Trophoblast cell (in vitro differentiated cells and primary cell): ENCODE results near the gene MYLK.
"Not testable (repeated sequence)": the region's sequence is repeated elsewhere in the genome, so short reads cannot be mapped to it uniquely, and the experiment has no call there.

ENCODE experiments used
- DNase-seq, 2 donors: peaks; one replicate each; pipeline ENCODE4 v3.0.0-alpha.2; 2016
- H2AFZ ChIP-seq: 2 replicates; pipeline ENCODE4 v1.6.1; 2013; ENCODE audit warnings: low read length, moderate library complexity, mild to moderate bottlenecking; ENCODE audit not compliant: insufficient read depth, poor library complexity
- H2AK5ac ChIP-seq: 2 replicates; pipeline ENCODE4 v1.6.1; 2013; ENCODE audit warnings: mild to moderate bottlenecking, low read length
- H2BK120ac ChIP-seq: 2 replicates; pipeline ENCODE4 v1.6.1; 2013; ENCODE audit warnings: low read length, mild to moderate bottlenecking, moderate library complexity; ENCODE audit not compliant: insufficient read depth, poor library complexity
- H2BK12ac ChIP-seq: 2 replicates; pipeline ENCODE4 v1.6.1; 2013; ENCODE audit warnings: mild to moderate bottlenecking, low read length, moderate library complexity
- H2BK5ac ChIP-seq: 2 replicates; pipeline ENCODE4 v1.6.1; 2013; ENCODE audit warnings: low read length, low read depth, moderate library complexity, mild to moderate bottlenecking; ENCODE audit not compliant: poor library complexity
- H3K14ac ChIP-seq: 2 replicates; pipeline ENCODE4 v1.6.1; 2013; ENCODE audit warnings: mild to moderate bottlenecking, low read length
- H3K18ac ChIP-seq: 2 replicates; pipeline ENCODE4 v1.6.1; 2013; ENCODE audit warnings: mild to moderate bottlenecking, low read length
- H3K23ac ChIP-seq: 2 replicates; pipeline ENCODE4 v1.6.1; 2013; ENCODE audit warnings: low read length
- H3K27ac ChIP-seq: 2 replicates; pipeline ENCODE4 v1.5.1; 2013; ENCODE audit warnings: low read depth, mild to moderate bottlenecking, inconsistent platforms, low read length, moderate library complexity
- H3K27me3 ChIP-seq: 2 replicates; pipeline ENCODE4 v1.6.1; 2013; ENCODE audit warnings: inconsistent platforms, mild to moderate bottlenecking, low read length, moderate library complexity; ENCODE audit not compliant: insufficient read depth
- H3K36me3 ChIP-seq, 2 experiments: 1 replicate in 1 of 2; 2 replicates in 1 of 2; pipeline ENCODE4 v1.6.1; 2013; ENCODE audit warnings: low read length in 2 of 2, mild to moderate bottlenecking in 2 of 2, moderate library complexity in 1 of 2; ENCODE audit not compliant: insufficient read depth in 2 of 2, control insufficient read depth in 1 of 2
- H3K4ac ChIP-seq: 2 replicates; pipeline ENCODE4 v1.6.1; 2013; ENCODE audit warnings: low read depth, mild to moderate bottlenecking, low read length, moderate library complexity
- H3K4me1 ChIP-seq, 2 experiments: 1 replicate in 1 of 2; 2 replicates in 1 of 2; pipeline ENCODE4 v1.6.1; 2013; ENCODE audit warnings: low read length in 2 of 2, mild to moderate bottlenecking in 2 of 2, moderate library complexity in 1 of 2; ENCODE audit not compliant: insufficient read depth in 2 of 2, control insufficient read depth in 1 of 2
- H3K4me2 ChIP-seq: 2 replicates; pipeline ENCODE4 v1.6.1; 2013; ENCODE audit warnings: inconsistent platforms, mild to moderate bottlenecking, low read length, moderate library complexity
- H3K4me3 ChIP-seq: 2 replicates; pipeline ENCODE4 v1.5.1; 2013; ENCODE audit warnings: mild to moderate bottlenecking, low read depth, low read length, inconsistent platforms
- H3K79me1 ChIP-seq: one replicate; pipeline ENCODE4 v1.6.1; 2013; ENCODE audit warnings: low read length
- H3K79me2 ChIP-seq: 2 replicates; pipeline ENCODE4 v1.6.1; 2013; ENCODE audit warnings: low read length, mild to moderate bottlenecking; ENCODE audit not compliant: control insufficient read depth, insufficient read depth, poor library complexity
- H3K9ac ChIP-seq: 2 replicates; pipeline ENCODE4 v1.6.1; 2013; ENCODE audit warnings: mild to moderate bottlenecking, low read length
- H3K9me3 ChIP-seq: 2 replicates; pipeline ENCODE4 v1.6.1; 2013; ENCODE audit warnings: low read depth, mild to moderate bottlenecking, control low read depth, inconsistent platforms, low read length; ENCODE audit not compliant: insufficient read depth
- H4K12ac ChIP-seq: 2 replicates; pipeline ENCODE4 v1.6.1; 2013; ENCODE audit warnings: low read depth, mild to moderate bottlenecking, low read length, moderate library complexity
- H4K8ac ChIP-seq: 2 replicates; pipeline ENCODE4 v1.6.1; 2013; ENCODE audit warnings: low read depth, mild to moderate bottlenecking, low read length, moderate library complexity
- H4K91ac ChIP-seq: one replicate; pipeline ENCODE4 v1.6.1; 2013; ENCODE audit warnings: low read depth, mild to moderate bottlenecking, low read length, moderate library complexity
- WGBS: extraction: QIAGEN DNeasy Blood & Tissue Kit; methylation state at CpG from one replicate; pipeline ENCODE4 v1.1.7; 2013; ENCODE audit warnings: missing lambda C conversion rate; ENCODE audit not compliant: insufficient read length, insufficient coverage; ENCODE audit errors: extremely low coverage; 5-methylcytosine and 5-hydroxymethylcytosine counted together

MYLK gene

DNA sequence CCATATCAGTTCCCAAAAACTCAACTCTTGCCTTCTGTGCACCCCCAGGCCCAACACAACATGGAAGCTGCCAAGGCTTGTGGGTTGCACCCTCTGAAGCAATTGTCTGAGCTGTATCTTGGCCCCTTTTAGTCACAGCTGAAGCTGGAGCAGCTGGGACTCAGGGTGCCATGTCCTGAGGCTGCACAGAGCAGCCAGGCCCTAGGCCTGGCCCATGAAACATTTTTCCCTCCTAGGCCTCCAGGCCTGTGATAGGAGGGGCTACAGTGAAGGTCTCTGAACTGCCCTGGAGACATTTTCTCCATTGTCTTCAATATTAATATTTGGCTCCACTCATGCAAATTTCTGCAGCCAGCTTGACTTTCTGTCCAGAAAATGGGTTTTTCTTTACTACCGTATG, 8.1 kb upstream of the MYLK start:
- Histone ChIP-seq H3K18ac (no peak overlapping the region), H4K12ac (no peak overlapping the region), H4K91ac (no peak overlapping the region), H2BK120ac (no peak overlapping the region), H3K23ac (no peak overlapping the region), H3K4me2 (no peak overlapping the region), H3K4me1 (no peaks in the 10 kb centered on the region), H3K27ac (no peak overlapping the region), H3K27me3 (no peaks in the 10 kb centered on the region), H4K8ac (no peak overlapping the region), H3K14ac (no peak overlapping the region), H3K4me3 (no peak overlapping the region), H3K36me3 (peaks cover 0 to 2% of the 10 kb centered on the region in 2 experiments), H3K4ac (no peak overlapping the region), H3K9me3 (peaks cover 11% of the 10 kb centered on the region), H2AFZ (no peak overlapping the region), H2AK5ac (no peak overlapping the region), H2BK12ac (no peak overlapping the region), H2BK5ac (no peak overlapping the region), H3K9ac (no peak overlapping the region), H3K79me2 (no peaks in the 10 kb centered on the region), H3K79me1 (no peaks in the 10 kb centered on the region)
- DNase-seq = no peak
- WGBS = no CpG with 5 or more reads among the region's 1 CpG

DNA sequence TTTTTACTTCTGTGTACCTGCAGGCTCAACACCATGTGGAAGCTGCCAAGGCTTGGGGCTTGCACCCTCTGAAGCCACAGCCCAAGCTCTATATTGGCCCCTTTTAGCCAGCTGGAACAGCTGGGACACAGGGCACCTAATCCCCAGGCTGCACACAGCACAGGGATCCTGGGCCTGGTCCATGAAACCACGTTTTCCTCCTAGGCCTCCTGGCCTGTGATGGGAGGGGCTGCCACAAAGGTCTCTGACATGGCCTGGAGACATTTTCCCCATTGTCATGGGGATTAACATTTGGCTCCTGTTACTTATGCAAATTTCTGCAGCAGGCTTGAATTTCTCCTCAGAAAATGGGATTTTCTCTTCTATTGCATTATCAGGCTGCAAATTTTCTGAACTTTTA, 6.9 kb upstream of the MYLK start:
- H3K4me3 ChIP-seq = not testable (repeated sequence)
- WGBS = no CpG with 5 or more reads among the region's 1 CpG

DNA sequence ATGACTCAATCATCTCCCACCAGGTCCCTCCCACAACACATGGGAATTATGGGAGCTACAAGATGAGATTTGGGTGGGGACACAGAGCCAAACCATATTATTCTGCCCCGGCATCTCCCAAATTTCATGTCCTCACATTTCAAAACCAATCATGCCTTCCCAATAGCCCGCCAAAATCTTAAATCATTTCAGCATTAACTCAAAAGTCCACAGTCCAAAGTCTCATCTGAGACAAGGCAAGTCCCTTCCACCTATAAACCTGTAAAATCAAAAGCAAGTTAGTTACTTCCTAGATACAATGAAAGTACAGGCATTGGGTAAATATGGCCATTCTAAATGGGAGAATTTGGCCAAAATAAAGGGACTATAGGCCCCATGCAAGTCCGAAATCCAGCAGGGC, 6.0 kb upstream of the MYLK start:
- no CpG with 5 or more reads among the region's 3 CpGs for WGBS
- not testable (repeated sequence) for H4K8ac ChIP-seq, H3K79me2 ChIP-seq, H3K4me3 ChIP-seq, H3K14ac ChIP-seq, H3K4ac ChIP-seq, H2BK5ac ChIP-seq, H4K91ac ChIP-seq, H2AFZ ChIP-seq, H3K23ac ChIP-seq, H2BK12ac ChIP-seq, H4K12ac ChIP-seq, H3K27me3 ChIP-seq, H3K18ac ChIP-seq, H2AK5ac ChIP-seq, DNase-seq, H3K79me1 ChIP-seq, H3K4me2 ChIP-seq, H3K9ac ChIP-seq, H3K27ac ChIP-seq, H3K4me1 ChIP-seq, H3K36me3 ChIP-seq, H2BK120ac ChIP-seq
- H3K9me3 ChIP-seq = peaks cover 11% of the 10 kb centered on the region

More for the DNA sequence above, 6.9 kb upstream of the MYLK start:
- not testable (repeated sequence) for H2BK5ac ChIP-seq, H2BK120ac ChIP-seq, H4K12ac ChIP-seq, H3K23ac ChIP-seq, H3K79me2 ChIP-seq, H3K4ac ChIP-seq, H3K4me2 ChIP-seq, H3K36me3 ChIP-seq, DNase-seq, H3K4me1 ChIP-seq, H2AFZ ChIP-seq, H4K8ac ChIP-seq, H4K91ac ChIP-seq, H3K27ac ChIP-seq, H3K14ac ChIP-seq, H3K18ac ChIP-seq, H2AK5ac ChIP-seq, H3K9ac ChIP-seq, H2BK12ac ChIP-seq, H3K79me1 ChIP-seq, H3K27me3 ChIP-seq
- H3K9me3 ChIP-seq = peaks cover 11% of the 10 kb centered on the region

DNA sequence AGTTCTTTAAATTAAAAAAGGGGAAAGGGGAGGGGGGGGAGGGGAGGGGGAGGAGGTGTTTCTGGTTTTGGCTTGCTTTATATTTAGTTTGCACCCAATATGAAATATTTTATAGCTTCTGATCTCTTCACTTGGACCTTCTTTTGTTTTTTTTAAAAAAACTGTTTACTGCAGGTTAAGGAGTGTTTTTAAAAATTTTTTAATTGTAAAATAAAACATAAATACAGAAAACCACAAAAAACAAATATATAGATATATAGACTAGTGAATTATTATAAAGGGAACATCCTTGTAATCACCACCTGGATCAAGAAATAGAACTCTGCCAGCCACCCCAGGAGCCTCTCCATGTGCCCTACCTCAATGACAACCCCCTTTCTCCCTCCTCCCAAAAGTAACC, 861 bp upstream of the MYLK start:
- H3K79me2 ChIP-seq = peaks cover 4% of the 10 kb centered on the region
- H3K27ac ChIP-seq = no peak overlapping the region
- H3K14ac ChIP-seq = no peak overlapping the region
- H3K9me3 ChIP-seq = no peaks in the 10 kb centered on the region
- no peak overlapping the region for H4K91ac ChIP-seq
- peaks cover 7% of the 10 kb centered on the region for H3K79me1 ChIP-seq
- no peak overlapping the region for H4K8ac ChIP-seq
- no peak overlapping the region for H3K4ac ChIP-seq
- H3K27me3 ChIP-seq = no peaks in the 10 kb centered on the region
- no peak overlapping the region for H3K4me3 ChIP-seq
- no peak overlapping the region for H2BK5ac ChIP-seq
- no peak overlapping the region for H3K23ac ChIP-seq
- no peak overlapping the region for H3K9ac ChIP-seq
- no peak overlapping the region for H2AK5ac ChIP-seq
- peak overlapping the region; percentile 83 for H3K4me2 ChIP-seq
- no peak overlapping the region for H2BK120ac ChIP-seq
- no peak overlapping the region for H3K18ac ChIP-seq
- H2BK12ac ChIP-seq = no peak overlapping the region
- H4K12ac ChIP-seq = no peak overlapping the region
- no peaks in the 10 kb centered on the region for H3K36me3 ChIP-seq
- peaks cover 10 to 21% of the 10 kb centered on the region in 2 experiments for H3K4me1 ChIP-seq
- no peak overlapping the region for H2AFZ ChIP-seq
- DNase-seq = no peak
